Measurements from ENCODE around the gene HES4.

Gene HES4, protein sequence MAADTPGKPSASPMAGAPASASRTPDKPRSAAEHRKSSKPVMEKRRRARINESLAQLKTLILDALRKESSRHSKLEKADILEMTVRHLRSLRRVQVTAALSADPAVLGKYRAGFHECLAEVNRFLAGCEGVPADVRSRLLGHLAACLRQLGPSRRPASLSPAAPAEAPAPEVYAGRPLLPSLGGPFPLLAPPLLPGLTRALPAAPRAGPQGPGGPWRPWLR

DNA sequence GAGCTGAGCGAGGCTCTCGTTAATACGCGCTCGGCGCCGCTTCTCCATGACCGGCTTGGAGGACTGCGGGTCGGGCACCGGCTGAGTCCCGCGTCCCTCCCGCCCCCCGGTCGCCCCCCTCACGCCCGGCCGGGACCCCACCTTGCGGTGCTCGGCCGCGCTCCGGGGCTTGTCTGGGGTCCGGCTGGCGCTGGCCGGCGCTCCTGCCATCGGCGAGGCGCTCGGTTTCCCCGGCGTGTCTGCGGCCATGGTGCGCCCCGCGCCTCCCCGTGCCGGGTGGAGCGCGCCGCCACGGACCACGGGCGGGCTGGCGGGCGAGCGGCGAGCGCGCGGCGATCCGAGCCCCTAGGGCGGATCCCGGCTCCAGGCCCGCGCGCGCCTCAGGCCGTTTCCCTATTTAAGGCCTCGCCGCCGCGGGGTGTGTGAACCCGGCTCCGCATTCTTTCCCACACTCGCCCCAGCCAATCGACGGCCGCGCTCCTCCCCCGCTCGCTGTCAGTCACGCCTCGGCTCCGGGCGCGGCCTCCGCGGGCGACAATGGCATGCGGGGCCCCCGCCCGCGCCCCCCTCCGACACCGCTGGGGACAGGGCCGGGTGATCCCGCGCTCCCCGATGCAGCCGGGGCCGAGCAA is at the start of gene HES4:
Gene HES4, minus strand, starts transcription at position 373 of the 632 bp plus-strand sequence. Its CDS starts 124 bp downstream, at position 249.
- no peak for DNase-seq

DNA sequence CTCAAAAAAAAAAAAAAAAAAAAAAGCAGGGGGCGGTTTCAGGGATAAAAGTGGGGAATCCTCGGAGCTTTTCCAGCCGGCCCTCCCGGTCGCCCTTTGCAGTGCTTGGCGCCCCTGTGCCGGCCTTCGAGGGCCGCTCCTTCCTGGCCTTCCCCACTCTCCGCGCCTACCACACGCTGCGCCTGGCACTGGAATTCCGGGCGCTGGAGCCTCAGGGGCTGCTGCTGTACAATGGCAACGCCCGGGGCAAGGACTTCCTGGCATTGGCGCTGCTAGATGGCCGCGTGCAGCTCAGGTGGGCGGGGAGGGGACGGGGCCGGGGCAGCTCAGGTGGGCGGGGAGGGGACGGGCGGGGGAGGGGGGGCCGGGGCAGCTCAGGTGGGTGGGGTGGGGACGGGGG is 48.9 kb upstream of the HES4 start:
- no peak for DNase-seq

DNA sequence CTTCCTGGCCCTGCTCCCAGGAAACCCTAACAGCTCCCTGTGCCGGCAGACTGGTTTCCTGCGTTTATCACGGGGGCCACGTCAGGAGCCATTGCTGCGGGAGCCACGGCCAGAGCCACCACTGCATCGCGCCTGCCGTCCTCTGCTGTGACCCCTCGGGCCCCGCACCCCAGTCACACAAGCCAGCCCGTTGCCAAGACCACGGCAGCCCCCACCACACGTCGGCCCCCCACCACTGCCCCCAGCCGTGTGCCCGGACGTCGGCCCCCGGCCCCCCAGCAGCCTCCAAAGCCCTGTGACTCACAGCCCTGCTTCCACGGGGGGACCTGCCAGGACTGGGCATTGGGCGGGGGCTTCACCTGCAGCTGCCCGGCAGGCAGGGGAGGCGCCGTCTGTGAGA is 48.1 kb upstream of the HES4 start:
- DNase-seq: no peak

DNA sequence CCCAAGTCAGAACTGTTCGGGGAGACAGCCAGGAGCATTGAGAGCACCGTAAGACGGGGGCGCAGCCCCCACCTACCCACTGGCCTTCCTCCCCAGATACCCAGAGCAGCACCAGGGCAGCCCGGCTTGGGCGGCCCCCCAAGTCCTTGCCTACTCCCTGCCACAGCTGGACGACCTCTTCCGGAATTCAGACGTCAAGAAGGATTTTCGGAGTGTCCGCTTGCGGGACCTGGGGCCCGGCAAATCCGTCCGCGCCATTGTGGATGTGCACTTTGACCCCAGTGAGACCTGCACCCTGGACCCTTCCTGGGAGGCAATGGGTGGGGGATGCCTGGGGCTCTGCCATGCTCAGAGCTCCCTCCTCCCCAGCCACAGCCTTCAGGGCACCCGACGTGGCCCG is 47.5 kb upstream of the HES4 start:
- no peak for DNase-seq

DNA sequence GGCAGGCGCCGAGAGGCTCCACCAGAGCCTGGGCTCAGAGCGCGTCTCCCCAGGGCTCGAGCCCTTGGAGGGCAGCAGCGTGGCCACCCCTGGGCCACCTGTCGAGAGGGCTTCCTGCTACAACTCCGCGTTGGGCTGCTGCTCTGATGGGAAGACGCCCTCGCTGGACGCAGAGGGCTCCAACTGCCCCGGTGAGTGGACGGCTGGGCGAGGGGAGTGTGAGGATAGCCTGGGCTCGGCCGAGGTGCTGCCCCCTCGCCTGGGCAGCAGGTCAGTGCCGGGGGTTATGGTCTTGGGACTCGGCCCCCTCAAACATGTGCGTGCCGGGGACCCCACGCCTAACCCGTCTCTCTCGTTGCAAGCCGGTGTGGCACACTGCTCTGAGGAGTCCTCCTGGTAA is 46.9 kb upstream of the HES4 start:
- no peak for DNase-seq

DNA sequence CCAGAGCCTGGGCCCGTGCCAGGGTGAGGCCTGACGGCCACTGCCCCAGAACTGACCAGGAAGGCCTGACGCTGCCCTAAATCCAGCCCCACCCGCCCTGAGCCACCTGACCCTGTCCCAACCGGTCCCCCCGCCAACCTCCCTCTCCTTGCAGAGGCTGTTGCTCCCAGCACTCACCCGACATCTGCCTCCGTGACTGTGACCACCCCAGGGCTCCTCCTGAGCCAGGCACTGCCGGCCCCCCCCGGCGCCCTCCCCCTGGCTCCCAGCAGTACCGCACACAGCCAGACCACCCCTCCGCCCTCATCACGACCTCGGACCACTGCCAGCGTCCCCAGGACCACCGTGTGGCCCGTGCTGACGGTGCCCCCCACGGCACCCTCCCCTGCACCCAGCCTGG is 46.3 kb upstream of the HES4 start:
- DNase-seq: no peak

DNA sequence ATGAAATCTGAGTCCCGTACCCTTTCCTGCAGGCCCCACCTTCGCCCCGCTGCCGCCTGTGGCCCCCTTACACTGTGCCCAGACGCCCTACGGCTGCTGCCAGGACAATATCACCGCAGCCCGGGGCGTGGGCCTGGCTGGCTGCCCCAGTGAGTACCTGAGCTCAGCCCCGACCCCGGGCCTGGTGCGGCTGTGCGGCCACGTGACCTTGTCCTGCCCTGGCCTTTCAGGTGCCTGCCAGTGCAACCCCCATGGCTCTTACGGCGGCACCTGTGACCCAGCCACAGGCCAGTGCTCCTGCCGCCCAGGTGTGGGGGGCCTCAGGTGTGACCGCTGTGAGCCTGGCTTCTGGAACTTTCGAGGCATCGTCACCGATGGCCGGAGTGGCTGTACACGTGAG is 45.2 kb upstream of the HES4 start:
- DNase-seq: no peak

DNA sequence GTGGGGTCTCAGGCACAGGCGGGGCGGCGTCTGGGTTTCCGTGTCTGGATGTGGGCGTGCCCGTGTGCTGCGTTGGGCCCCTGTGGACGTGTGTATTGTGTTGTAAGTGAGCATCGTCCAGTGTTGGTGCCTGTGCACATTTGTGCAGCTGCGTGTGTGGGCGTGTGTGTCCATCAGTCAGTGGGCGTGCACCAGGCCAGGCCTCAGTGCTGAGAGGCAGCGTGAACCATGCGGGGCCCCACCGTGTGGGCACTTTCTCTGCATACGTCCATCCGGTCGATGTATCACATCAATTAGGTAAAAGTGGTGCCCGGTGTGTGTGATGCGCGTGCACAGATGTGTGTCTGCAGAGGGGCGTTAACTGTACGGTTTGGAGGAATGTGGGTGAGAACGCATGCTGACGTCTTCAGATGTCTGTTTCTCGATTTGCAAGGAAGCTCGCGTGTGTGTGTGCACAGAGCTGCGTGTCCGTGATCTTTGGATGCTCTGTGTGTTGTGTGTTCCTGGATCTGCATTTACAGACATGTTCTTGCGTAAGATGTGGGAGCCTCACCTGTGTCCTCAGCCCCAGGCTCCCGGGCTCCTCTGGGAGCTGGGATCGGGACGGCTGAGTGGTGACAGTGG is 44.7 kb upstream of the HES4 start:
- DNase-seq: no peak

DNA sequence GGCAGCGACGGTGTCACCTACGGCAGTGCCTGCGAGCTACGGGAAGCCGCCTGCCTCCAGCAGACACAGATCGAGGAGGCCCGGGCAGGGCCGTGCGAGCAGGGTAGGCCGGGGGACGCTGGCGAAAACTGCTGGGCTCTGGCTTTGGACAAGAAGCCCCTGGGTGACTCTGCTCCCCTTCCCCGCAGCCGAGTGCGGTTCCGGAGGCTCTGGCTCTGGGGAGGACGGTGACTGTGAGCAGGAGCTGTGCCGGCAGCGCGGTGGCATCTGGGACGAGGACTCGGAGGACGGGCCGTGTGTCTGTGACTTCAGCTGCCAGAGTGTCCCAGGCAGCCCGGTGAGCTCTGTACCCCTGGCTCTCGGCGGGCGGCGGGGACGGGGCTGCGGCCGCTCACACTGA is 44.0 kb upstream of the HES4 start:
- DNase-seq: no peak

DNA sequence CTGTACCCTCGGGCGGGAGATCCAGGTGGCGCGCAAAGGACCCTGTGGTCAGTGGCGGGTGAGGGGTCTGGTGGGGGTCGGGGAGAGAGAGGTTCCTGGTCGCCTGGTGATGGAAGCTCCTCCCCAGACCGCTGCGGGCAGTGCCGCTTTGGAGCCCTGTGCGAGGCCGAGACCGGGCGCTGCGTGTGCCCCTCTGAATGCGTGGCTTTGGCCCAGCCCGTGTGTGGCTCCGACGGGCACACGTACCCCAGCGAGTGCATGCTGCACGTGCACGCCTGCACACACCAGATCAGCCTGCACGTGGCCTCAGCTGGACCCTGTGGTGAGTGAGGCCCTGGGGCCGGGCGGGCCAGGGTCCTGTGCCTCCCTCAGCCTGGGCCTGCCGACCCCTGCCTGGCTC is 43.5 kb upstream of the HES4 start:
- DNase-seq: no peak

DNA sequence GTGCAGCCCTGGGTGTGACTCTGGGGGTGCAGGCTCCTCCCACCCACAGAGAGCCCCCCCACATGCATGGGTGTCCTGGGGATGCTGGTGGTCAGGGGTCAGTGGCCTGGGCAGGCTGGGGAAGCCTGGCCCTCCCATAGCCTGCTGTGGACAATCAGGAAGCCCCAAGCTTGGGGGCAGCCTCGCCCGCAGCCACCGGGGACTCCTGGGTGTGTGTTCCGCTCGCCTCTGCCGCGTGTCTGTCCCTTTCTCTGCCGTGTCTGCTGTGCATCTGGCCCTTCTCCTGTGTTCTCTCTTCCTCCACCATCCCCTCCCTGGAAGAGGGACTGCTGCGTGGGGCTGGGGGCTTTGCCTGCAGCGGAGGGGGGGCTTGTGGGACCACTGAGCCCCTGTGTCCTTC is 42.9 kb upstream of the HES4 start:
- DNase-seq: no peak

DNA sequence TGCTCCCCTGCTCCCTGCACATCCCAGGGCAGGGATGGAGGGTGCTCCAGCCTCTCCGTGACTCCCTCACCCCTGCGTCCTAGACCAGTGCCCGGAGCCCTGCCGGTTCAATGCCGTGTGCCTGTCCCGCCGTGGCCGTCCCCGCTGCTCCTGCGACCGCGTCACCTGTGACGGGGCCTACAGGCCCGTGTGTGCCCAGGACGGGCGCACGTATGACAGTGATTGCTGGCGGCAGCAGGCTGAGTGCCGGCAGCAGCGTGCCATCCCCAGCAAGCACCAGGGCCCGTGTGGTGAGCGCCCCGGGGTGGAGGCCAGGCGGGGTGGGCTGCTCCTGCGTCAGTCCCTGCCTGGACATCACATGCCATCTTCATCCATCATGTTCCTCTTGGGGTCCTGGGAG is 42.0 kb upstream of the HES4 start:
- DNase-seq: no peak

DNA sequence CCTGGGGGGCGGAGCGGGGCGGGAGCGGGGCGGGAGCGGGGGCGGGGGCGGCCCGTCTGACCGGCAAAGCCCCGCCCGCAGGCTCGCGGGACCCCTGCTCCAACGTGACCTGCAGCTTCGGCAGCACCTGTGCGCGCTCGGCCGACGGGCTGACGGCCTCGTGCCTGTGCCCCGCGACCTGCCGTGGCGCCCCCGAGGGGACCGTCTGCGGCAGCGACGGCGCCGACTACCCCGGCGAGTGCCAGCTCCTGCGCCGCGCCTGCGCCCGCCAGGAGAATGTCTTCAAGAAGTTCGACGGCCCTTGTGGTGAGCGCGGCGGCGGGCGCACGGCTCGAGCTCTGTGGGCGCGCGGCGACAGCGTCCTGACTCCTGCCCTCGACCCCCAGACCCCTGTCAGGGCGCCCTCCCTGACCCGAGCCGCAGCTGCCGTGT is 41.2 kb upstream of the HES4 start:
- DNase-seq: no peak

DNA sequence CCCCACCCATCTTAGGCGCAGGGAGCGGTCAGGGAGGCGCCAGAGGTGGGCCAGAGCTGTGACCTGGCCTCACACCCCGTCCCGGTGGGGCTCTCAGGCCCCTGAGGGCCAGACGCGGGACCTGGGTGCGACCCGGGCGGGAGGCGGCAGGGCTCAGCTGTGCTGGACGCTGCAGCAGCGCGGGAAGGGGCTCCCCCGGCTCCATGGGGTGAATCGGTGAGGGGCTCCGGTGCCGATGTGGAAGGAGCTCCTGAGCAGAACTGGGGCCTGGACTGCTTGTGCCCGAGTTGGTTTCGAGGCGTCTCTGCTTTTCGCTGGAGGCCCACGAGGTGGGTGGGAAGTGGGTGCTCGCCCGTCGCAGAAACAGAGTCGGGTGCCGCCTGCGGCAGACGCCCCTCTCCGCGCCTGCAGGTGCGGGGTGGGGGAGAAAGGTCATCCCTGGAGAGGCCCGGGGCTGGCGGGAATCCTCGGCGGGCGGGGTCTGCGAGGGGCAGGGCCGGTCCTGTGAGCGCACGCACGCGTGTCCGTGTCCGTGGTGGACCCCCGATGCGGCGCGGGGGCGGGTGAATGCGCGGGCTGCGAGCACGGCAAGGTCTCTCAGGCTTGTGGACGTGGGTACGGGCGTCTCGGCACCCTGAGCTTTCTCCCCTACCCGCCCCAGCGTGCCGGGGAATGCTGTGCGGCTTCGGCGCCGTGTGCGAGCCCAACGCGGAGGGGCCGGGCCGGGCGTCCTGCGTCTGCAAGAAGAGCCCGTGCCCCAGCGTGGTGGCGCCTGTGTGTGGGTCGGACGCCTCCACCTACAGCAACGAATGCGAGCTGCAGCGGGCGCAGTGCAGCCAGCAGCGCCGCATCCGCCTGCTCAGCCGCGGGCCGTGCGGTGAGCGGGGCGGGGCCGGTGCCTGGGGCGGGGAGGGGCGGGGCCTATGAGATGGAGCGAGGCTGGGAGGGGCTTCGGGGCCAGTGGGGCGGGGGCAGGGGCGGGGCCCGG is 40.4 kb upstream of the HES4 start:
- no peak for DNase-seq

DNA sequence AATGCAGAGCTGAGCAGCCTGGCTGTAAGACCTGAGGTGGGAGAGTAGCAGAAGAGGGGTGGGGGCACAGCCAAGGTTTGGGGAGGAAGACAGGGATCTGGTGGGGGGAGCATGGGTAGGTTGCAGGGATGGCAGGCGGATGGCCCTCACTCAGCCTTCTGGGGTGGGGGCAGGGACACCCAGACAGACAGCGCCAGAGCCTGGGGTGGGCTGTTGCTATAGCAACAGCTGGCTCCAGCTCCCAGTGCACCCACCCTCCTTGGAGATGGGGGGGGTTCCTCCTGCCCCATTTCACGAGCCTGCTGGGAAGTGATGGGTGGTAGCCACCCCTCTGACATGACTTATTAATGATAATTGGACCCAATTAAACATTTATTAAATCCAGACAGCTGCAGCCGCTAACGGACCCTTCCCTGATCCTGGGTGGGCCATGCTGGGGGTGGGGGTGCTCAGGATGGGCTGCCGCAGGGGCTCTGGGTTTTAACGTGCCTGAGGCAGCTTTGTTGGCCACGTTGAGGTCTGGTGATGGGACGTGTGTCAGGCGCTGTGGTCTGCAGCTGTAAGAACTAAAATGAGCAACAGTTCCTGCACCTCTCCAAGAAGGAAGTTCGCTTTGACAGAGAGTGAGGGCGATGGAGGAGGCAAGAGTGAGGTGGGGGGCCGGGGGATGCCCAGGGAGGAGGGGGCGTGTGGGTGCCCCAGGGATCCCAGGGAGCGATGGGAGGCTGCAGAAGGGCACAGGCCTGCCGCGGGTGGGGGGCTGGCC is 39.4 kb upstream of the HES4 start:
- DNase-seq: no peak

DNA sequence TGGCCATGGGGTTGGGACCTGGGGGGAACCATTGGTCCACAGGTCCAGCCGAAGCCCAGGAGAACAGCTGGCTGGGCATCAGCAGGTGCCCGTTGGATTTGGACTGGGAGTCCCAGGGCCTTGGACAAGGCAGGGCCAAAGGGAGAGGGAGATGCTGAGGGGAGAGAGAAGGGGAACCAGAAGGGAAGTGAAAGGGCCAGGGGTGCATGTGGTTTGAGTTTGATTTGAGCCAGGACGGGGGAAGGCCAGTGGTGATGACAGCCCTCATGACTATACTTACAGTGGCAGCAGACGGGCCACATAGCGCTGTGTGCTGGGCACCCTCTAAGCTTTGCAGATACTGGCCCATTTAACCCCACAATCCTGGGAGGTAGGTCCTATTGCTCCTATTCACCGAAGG is 38.8 kb upstream of the HES4 start:
- DNase-seq: no peak

DNA sequence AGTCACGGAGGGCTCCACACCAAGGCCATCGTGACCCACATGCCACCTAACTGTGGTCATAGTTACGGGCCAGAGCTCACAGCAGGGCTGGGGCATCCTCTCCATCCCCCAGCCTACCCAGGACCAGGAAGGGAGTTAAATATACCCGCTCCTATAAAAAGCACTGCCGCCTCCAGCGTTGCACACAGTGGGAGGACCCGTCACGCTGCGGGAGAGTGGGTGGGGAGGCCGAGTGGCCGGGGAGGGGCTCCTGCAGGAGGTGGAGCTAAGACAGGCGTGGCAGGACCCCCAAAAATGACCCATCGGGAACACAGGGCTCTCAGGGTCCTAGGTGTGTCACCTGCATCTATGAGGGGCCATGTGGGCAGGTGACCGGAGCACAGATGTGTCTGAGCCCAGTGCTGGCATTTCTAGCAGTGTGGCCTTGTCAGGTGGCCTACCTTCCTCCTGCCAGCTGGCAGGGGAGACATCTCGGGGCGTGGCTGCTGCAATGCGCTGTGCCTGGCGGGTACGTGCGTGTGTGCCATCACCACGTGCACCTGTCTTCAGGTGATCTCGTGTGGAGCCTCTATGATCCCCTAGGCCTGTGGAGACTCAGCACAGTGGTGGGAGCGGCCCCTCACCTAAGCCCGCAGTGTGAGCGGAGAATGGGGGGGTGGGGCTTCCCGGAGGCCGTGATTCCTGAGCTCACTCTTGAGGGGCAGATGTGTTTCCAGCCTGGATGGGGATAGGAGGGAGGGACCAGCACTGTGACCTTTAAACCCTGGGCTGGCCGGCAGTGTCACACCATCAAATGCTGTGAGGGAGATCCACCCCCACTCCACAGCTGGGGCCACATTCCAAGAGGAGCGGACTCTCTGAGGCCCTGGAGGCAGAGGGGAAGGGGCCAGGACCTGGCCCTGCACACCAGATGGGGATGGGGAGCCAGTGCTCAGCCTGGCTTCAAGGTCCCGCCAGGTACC is 37.8 kb upstream of the HES4 start:
- DNase-seq: no peak

DNA sequence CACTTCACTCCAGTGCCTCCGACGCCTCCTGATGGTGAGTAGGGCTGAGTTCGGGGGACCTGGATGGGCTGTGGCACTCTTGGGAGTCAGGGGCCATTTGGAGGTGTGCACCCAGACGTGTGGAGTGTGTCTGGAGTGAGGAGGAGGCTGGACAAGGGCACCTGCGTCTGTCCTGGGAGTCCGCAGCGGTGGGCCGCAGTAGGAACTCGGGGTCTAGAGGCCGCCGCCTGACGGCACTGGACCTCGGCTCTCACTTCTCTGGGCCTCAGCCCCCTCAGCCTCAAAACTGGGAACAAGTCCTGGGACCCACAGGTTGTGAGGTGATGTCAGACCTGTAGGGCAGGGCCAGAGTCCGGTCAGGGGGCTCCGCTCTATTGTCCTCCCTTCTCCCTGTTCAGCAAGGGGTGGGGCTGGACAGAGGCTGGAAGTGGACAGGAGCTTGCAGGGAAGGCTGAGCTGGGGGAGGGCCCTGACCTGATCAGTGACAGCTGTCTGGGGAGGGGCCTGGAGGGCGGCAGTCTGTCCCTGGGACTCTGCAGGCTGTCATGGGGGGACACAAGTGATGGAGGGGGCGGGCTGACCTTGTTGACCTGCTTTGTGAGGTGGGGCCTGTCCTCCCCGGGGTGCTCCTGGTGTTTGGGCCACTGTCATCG is 35.5 kb upstream of the HES4 start:
- DNase-seq: no peak

DNA sequence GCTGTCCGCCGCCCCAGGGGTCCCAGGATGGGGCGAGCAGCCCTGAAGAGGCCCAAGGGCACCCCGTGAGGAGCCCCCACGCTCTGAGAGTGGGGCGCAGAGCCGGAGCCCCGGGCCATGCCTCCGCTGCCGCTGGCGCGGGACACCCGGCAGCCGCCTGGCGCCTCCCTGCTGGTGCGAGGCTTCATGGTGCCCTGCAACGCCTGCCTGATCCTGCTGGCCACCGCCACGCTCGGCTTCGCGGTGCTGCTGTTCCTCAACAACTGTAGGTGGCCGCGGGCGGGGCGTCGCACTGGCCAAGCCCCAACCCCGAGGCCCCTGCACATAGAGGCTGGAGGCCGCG is 34.5 kb upstream of the HES4 start:
- DNase-seq: no peak

DNA sequence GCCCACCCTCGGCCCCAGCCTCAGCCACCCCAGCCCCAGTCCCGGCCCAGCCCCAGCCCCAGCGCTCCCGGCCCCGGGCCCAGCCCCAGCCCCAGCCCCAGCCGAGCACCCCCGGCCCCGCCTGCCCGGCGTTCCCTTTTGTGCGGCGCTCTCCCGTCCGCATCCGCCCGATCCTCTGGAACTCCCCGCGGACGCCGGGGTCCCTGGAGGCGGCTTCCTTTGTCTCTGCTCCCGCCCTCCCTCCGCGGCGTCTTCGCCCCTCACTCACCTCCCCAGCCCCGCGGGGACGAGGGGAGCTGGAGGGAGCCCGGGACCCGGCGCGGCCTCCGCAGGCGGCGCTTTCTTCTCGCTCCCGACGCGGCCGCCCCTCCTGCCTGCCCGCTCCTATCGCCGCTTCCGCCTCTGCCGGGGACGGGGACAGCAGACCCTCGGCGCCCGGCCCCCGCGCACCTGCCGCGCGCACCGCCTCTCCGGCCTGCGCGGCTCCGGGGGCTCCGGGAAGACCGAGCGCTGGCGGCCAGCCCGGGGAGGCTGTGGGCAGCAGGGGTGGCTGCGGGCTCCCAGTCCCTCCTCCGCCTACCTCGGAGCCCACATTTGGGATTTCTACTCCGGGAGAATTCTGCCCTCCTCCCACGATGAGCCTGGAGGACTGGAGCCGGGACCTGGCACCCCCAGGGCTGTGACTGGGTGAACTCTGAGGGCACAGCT is 34.0 kb upstream of the HES4 start:
- no peak for DNase-seq

All from SHP77 treated with DMSO at 0.1 percent for 48 hours (cell line).